HepG2 (cell line): ENCODE measurements around the gene SETD2. TPM values are rescaled to one million over a fixed set of nuclear protein-coding genes. Genes with fewer than 3 reads are reported as not detected.

Experiments
- ASH2L ChIP-seq: fragments of 300-600, 200-600 bp; sonication (generic); IDR thresholded peaks from 2 replicates; pipeline ENCODE4 v1.7.0; 2017; ENCODE audit warnings: low read depth, mild to moderate bottlenecking, moderate library complexity, mixed read lengths, low read length; ENCODE audit not compliant: insufficient read length
- BRCA1 ChIP-seq: sonication (generic); formaldehyde crosslinking; IDR thresholded peaks from 2 replicates; pipeline ENCODE4 v1.4.0; 2020; ENCODE audit warnings: missing genetic modification reagents
- CREB1 ChIP-seq, 2 experiments: fragments of 450-650 bp in 1 of 2; IDR thresholded peaks; 2 replicates each; pipeline ENCODE4 v1.6.1; 2016 to 2017; ENCODE audit warnings: control low read depth in 1 of 2, mild to moderate bottlenecking in 1 of 2, missing compliant biosample characterization in 1 of 2, missing genetic modification characterization in 1 of 2
- KDM5A ChIP-seq: fragments of 200-600 bp; sonication (generic); IDR thresholded peaks from 2 replicates; pipeline ENCODE4 v1.7.0; 2018; ENCODE audit warnings: antibody characterized with exemption, mild to moderate bottlenecking, low read length, borderline replicate concordance
- MEIS1 ChIP-seq: sonication (generic); formaldehyde crosslinking; IDR thresholded peaks from 2 replicates; pipeline ENCODE4 v1.9.0; 2021; ENCODE audit warnings: mild to moderate bottlenecking, missing genetic modification reagents, moderate library complexity, borderline replicate concordance
- NFIC ChIP-seq: IDR thresholded peaks from 2 replicates; pipeline ENCODE4 v1.6.1; 2012; ENCODE audit warnings: mild to moderate bottlenecking, low read length, inconsistent platforms
- SAP130 ChIP-seq: IDR thresholded peaks from 2 replicates; pipeline ENCODE4 v1.6.1; 2016; ENCODE audit warnings: low read depth
- SIN3A ChIP-seq: IDR thresholded peaks from 2 replicates; pipeline ENCODE4 v1.6.1; 2011; ENCODE audit warnings: low read depth, mild to moderate bottlenecking, control low read depth, low read length, borderline replicate concordance
- TEAD2 ChIP-seq: sonication (generic); formaldehyde crosslinking; IDR thresholded peaks from 2 replicates; pipeline ENCODE4 v1.9.0; 2021; ENCODE audit warnings: missing genetic modification reagents
- TEF ChIP-seq: sonication (generic); formaldehyde crosslinking; IDR thresholded peaks from 2 replicates; pipeline ENCODE4 v1.5.0; 2020; ENCODE audit warnings: missing genetic modification reagents
- ZBTB20 ChIP-seq: sonication (generic); formaldehyde crosslinking; IDR thresholded peaks from 2 replicates; pipeline ENCODE4 v1.8.1; 2023; ENCODE audit warnings: missing genetic modification reagents, low read depth, mild to moderate bottlenecking, borderline replicate concordance
- ZEB1 ChIP-seq: IDR thresholded peaks from 2 replicates; pipeline ENCODE4 v1.6.1; 2012; ENCODE audit warnings: mild to moderate bottlenecking, low read depth, inconsistent platforms; ENCODE audit not compliant: insufficient replicate concordance
- ZFP90 ChIP-seq: sonication (generic); formaldehyde crosslinking; IDR thresholded peaks from 2 replicates; pipeline ENCODE4 v1.8.0; 2022; ENCODE audit warnings: missing genetic modification reagents, mild to moderate bottlenecking, inconsistent platforms, borderline replicate concordance
- ZNF10 ChIP-seq: sonication (generic); formaldehyde crosslinking; IDR thresholded peaks from 2 replicates; pipeline ENCODE4 v1.4.0; 2020; ENCODE audit warnings: mild to moderate bottlenecking, low read depth, missing genetic modification reagents, borderline replicate concordance
- ZNF232 ChIP-seq: sonication (generic); formaldehyde crosslinking; IDR thresholded peaks from 2 replicates; pipeline ENCODE4 v1.4.0; 2020; ENCODE audit warnings: missing genetic modification reagents, borderline replicate concordance
- ZNF296 ChIP-seq: sonication (generic); formaldehyde crosslinking; conservative IDR thresholded peaks from 2 replicates; pipeline ENCODE4 v1.5.0; 2020; ENCODE audit warnings: mild to moderate bottlenecking, missing genetic modification reagents
- ZNF3 ChIP-seq: IDR thresholded peaks from 2 replicates; pipeline ENCODE4 v1.7.0; 2017; ENCODE audit warnings: inconsistent platforms
- ZNF33A ChIP-seq: sonication (generic); formaldehyde crosslinking; IDR thresholded peaks from 2 replicates; pipeline ENCODE4 v1.5.1; 2020; ENCODE audit warnings: missing genetic modification reagents, mild to moderate bottlenecking, moderate library complexity, borderline replicate concordance
- ZNF629 ChIP-seq: sonication (generic); formaldehyde crosslinking; conservative IDR thresholded peaks from 2 replicates; pipeline ENCODE4 v1.5.0; 2020; ENCODE audit warnings: missing genetic modification reagents
- ZNF709 ChIP-seq: sonication (generic); formaldehyde crosslinking; IDR thresholded peaks from 2 replicates; pipeline ENCODE4 v1.5.0; 2020; ENCODE audit warnings: mild to moderate bottlenecking, missing genetic modification reagents
- ZNF740 ChIP-seq: sonication (generic); formaldehyde crosslinking; IDR thresholded peaks from 2 replicates; pipeline ENCODE4 v1.4.0; 2020; ENCODE audit warnings: missing genetic modification reagents
- ZSCAN31 ChIP-seq: sonication (generic); formaldehyde crosslinking; IDR thresholded peaks from 2 replicates; pipeline ENCODE4 v1.5.0; 2020; ENCODE audit warnings: low read depth, mild to moderate bottlenecking, missing genetic modification reagents
- polyA plus RNA-seq, 8 experiments: library from polyadenylated mRNA; depleted of rRNA in 3 of 8; stranded (reverse) in 7 of 8; unstranded in 1 of 8; fragments of >200 nt; fragmentation: Illumina TruSeq in 4 of 8; extraction: Trizol in 4 of 8; gene quantifications; 2 replicates each; pipeline versions ENCODE4 v1.2.1 to v1.2.3, GENCODE V29; 2011 to 2016; ENCODE audit warnings: low read depth in 4 of 8, missing spikeins in 1 of 8, mixed read lengths in 1 of 8; ENCODE audit not compliant: insufficient read depth in 1 of 8
- total RNA-seq, 5 experiments: library from RNA; depleted of rRNA; stranded (reverse); fragments of >200 nt; fragmentation: Illumina TruSeq; extraction: Trizol; gene quantifications; 2 replicates each; pipeline ENCODE4 v1.2.3, GENCODE V29; 2016; ENCODE audit warnings: low read depth in 1 of 5
- TF ChIP-seq, protein P1 (sequence below): sonication (generic); formaldehyde crosslinking; IDR thresholded peaks from 2 replicates; pipeline ENCODE4 v1.5.0; 2020; ENCODE audit warnings: missing genetic modification reagents, mild to moderate bottlenecking, borderline replicate concordance
- TF ChIP-seq, protein P2 (sequence below): sonication (generic); formaldehyde crosslinking; conservative IDR thresholded peaks from 2 replicates; pipeline ENCODE4 v1.8.1; 2023; ENCODE audit warnings: missing genetic modification reagents

Gene SETD2
- total and polyA plus RNA-seq, 2 of the 13 experiments (the other 11 are each of a cell fraction or from before 2014, with no cell fraction given): 14.2 to 24.2 TPM

DNA sequence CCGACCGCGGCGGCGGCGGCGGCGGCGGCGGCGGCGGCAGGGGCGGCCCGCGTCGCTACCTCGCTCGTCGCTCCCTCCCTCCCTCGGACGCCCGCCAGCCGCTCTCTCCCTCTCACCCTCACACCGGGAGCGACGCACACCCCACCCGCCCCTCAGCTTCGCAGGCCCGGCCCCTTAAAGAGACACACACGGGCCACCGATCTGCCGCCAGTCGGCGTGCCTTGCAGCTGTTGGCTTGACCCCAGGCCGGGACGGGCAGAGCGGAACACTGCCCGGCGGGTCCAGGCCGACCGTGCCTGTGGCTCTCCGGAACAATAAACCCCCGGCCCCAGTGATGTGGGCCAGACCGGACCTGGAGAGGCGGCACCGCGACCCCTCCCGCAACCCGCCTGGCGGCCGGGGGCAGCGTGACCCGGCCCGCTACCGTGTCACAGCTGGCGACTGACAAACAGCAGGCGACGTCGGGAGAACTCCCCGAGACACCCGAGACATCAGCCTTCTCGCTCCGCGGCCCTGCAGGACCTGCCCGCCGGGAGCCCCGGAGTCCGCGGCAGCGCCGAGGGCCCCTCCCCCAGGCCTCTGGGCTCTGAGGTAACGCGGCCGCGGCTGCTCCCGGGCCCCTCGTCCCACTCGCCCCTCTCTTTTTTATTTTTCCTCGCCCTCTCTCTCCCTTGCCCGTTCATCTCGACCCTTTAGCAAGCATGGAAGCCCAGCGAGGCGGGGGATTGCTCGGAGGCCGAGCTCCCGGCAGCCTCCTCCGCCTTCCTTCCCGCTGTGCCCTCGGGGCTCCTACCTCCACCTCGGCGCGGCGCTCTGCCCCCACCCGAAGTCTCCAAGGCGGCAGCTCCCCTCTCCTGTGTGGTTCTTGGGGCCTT lies at the start of gene SETD2 (continued):
- TF ChIP-seq ZNF740: 0 out of 2 replicates have a peak, but pooled peaks have one; percentile 55
- TF ChIP-seq ZSCAN31 (CRISPR knock-in tag): 0 out of 2 replicates have a peak, but pooled peaks have one; percentile 64
- TF ChIP-seq ZNF629 (CRISPR knock-in tag): peak; percentile 38
- TF ChIP-seq KDM5A: peak; percentile 56; the same call in 1 of the 2 replicates
- TF ChIP-seq CREB1 (IDR thresholded peaks at IDR 0.05): peak; percentile 28; the same call in 1 of the 2 replicates
- TF ChIP-seq CREB1 (CRISPR knock-in tag; IDR thresholded peaks at IDR 0.05): no peak
- TF ChIP-seq ZNF3 (CRISPR knock-in tag): no peak
- no peak for TF ChIP-seq NFIC
- TF ChIP-seq ZNF709: peak; percentile 32
- TF ChIP-seq, protein P1, sequence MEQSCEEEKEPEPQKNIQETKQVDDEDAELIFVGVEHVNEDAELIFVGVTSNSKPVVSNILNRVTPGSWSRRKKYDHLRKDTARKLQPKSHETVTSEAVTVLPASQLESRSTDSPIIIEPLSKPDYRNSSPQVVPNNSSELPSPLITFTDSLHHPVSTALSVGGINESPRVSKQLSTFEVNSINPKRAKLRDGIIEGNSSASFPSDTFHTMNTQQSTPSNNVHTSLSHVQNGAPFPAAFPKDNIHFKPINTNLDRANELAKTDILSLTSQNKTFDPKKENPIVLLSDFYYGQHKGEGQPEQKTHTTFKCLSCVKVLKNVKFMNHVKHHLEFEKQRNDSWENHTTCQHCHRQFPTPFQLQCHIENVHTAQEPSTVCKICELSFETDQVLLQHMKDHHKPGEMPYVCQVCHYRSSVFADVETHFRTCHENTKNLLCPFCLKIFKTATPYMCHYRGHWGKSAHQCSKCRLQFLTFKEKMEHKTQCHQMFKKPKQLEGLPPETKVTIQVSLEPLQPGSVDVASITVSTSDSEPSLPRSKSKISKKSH (CRISPR knock-in tag): no peak
- TF ChIP-seq ZNF10 (CRISPR knock-in tag): no peak
- TF ChIP-seq ZNF296 (CRISPR knock-in tag): 0 out of 2 replicates have a peak, but pooled peaks have one; percentile 26
- peak; percentile 86 for TF ChIP-seq SAP130 (CRISPR knock-in tag)
- peak; percentile 63; the same call in 1 of the 2 replicates for TF ChIP-seq ZNF232
- TF ChIP-seq ZFP90: peak; percentile 66; the same call in 1 of the 2 replicates
- TF ChIP-seq ZBTB20 (CRISPR knock-in tag): peak; percentile 31; the same call in 1 of the 2 replicates
- TF ChIP-seq BRCA1 (CRISPR knock-in tag): no peak
- 0 out of 2 replicates have a peak, but pooled peaks have one; percentile 5 for TF ChIP-seq ZNF33A (CRISPR knock-in tag)
- peak; percentile 81 for TF ChIP-seq ASH2L
- no peak for TF ChIP-seq ZEB1
- TF ChIP-seq TEAD2 (CRISPR knock-in tag): 0 out of 2 replicates have a peak, but pooled peaks have one; percentile 25
- TF ChIP-seq, protein P2, sequence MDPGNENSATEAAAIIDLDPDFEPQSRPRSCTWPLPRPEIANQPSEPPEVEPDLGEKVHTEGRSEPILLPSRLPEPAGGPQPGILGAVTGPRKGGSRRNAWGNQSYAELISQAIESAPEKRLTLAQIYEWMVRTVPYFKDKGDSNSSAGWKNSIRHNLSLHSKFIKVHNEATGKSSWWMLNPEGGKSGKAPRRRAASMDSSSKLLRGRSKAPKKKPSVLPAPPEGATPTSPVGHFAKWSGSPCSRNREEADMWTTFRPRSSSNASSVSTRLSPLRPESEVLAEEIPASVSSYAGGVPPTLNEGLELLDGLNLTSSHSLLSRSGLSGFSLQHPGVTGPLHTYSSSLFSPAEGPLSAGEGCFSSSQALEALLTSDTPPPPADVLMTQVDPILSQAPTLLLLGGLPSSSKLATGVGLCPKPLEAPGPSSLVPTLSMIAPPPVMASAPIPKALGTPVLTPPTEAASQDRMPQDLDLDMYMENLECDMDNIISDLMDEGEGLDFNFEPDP (CRISPR knock-in tag): 0 out of 2 replicates have a peak, but pooled peaks have one; percentile 85
- peak; percentile 21; the same call in 1 of the 2 replicates for TF ChIP-seq TEF (CRISPR knock-in tag)
- TF ChIP-seq SIN3A: peak; percentile 10; the same call in 1 of the 2 replicates
- peak; percentile 45; the same call in 1 of the 2 replicates for TF ChIP-seq MEIS1 (CRISPR knock-in tag)
